ENCODE measurements around the gene SPAG8.

SPAG8 gene

DNA sequence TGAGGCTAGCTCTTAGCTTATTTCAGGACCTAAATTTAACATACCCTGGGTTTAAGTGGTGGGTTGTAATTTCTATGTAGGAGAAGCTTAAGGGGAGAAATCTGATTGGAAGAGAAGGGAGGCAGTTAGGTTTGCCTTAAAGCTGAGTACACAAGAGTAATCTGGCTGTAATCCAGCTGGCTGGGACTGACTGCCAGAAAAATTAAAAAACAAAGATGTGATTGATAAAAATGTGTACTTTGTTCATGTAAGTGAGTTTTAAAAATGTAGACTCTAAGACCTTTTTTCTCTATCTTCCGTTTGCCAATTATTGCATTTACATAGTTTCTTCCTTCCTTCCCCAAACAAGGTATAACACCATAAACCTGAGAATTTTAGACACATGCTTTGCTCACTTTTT lies 40.5 kb downstream of the SPAG8 start:
- DNase-seq = no peak

GRCh38 chr9:35771075-35771433 lies 41.0 kb downstream of the SPAG8 start:
- no peak for DNase-seq

- no peak for DNase-seq
Observed at GRCh38 chr9:35769763-35770162, 42.3 kb downstream of the SPAG8 start.

DNA sequence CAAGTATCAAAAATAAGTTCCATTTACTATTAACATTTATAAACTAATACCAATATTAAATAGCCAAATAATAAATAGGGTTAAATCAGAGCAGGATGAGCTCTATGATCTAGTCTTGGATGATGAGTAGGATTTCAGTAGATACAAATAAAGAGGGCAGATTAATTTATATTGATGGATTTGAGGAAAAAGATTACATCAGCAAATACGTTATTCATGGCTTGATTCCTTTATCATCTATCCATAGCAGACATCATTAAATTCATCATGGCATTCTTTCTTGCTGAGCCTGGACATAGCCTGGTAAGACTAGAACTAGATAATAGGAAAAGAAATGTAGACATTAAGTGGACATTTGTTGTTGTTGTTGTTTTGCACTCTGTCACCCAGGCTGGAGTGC lies 44.6 kb downstream of the SPAG8 start:
- DNase-seq = no peak

- DNase-seq = no peak
Observed at GRCh38 chr9:35766997-35767396, 45.1 kb downstream of the SPAG8 start.

GRCh38 chr9:35763803-35764202 lies 48.3 kb downstream of the SPAG8 start:
- DNase-seq = no peak

DNA sequence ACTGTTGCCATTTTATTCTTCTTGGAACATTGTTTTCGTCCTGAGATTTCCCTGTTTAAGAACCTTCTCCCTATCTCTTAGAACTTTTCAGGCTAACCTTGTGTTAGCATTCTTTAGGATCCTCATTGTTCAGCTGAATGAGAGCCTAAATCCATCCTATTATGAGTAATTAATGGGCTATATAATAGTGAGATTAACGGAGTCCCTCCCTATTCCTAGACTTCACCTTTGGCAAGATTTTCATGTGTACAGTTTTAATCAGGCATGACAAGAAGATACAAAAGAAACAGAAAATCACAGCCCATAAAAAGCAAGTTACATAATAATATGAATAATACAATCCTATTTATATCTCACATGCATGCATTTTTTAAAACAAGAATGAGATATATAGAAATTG lies 48.9 kb downstream of the SPAG8 start:
- DNase-seq = no peak

GRCh38 chr9:35760651-35761050 lies 51.4 kb downstream of the SPAG8 start:
- no peak for DNase-seq

- DNase-seq = no peak
Observed at GRCh38 chr9:35759795-35760194, 52.3 kb downstream of the SPAG8 start.
